ENCODE data around the gene SETMAR.

GRCh38 chr3:4351872-4352271 is 48.7 kb downstream of the SETMAR start:
- no peak for TF ChIP-seq POLR2AphosphoS5 (IDR thresholded peaks at IDR 0.05; ENCODE audit: insufficient read depth in 1 of 2, low read depth in 1 of 2)
- no peak for TF ChIP-seq CTCF (IDR thresholded peaks at IDR 0.05)
